HUES48 (cell line): ENCODE measurements around the gene CAMTA2.

Experiments used
- H3K27ac ChIP-seq: one replicate; pipeline ENCODE4 v1.7.0; 2013; ENCODE audit warnings: low read depth, low read length, inconsistent platforms
- H3K27me3 ChIP-seq: 2 replicates; pipeline ENCODE4 v1.6.1; 2013; ENCODE audit warnings: mild to moderate bottlenecking, low read length; ENCODE audit not compliant: control insufficient read depth, insufficient read depth
- H3K36me3 ChIP-seq: 2 replicates; pipeline ENCODE4 v1.6.1; 2013; ENCODE audit warnings: low read length; ENCODE audit not compliant: control insufficient read depth, insufficient read depth
- H3K4me1 ChIP-seq: 2 replicates; pipeline ENCODE4 v1.6.1; 2013; ENCODE audit warnings: mild to moderate bottlenecking, low read length; ENCODE audit not compliant: control insufficient read depth, insufficient read depth
- H3K4me3 ChIP-seq: 2 replicates; pipeline ENCODE4 v1.5.1; 2013; ENCODE audit warnings: mild to moderate bottlenecking, low read depth, low read length
- H3K9ac ChIP-seq: 2 replicates; pipeline ENCODE4 v1.6.1; 2013; ENCODE audit warnings: mild to moderate bottlenecking, low read depth, low read length, moderate library complexity
- H3K9me3 ChIP-seq: 2 replicates; pipeline ENCODE4 v1.6.1; 2013; ENCODE audit warnings: low read length; ENCODE audit not compliant: control insufficient read depth, insufficient read depth

The CAMTA2 gene

GRCh38 chr17:5027299-5027698 is 39.8 kb upstream of the CAMTA2 start:
- no peak overlapping the region for H3K9ac ChIP-seq
- H3K27me3 ChIP-seq, result no peaks in the 10 kb centered on the region
- H3K27ac ChIP-seq, result no peak overlapping the region
- H3K4me1 ChIP-seq, result no peaks in the 10 kb centered on the region
- H3K9me3 ChIP-seq, result no peaks in the 10 kb centered on the region
- no peak overlapping the region for H3K4me3 ChIP-seq
- peaks cover 17% of the 10 kb centered on the region for H3K36me3 ChIP-seq

GRCh38 chr17:5024604-5025003 is 37.1 kb upstream of the CAMTA2 start:
- Histone ChIP-seq H3K4me1 (no peaks in the 10 kb centered on the region), H3K36me3 (peaks cover 43% of the 10 kb centered on the region), H3K4me3 (no peak overlapping the region), H3K27me3 (no peaks in the 10 kb centered on the region), H3K27ac (no peak overlapping the region), H3K9ac (no peak overlapping the region), H3K9me3 (no peaks in the 10 kb centered on the region)

- Histone ChIP-seq H3K9ac (no peak overlapping the region), H3K27ac (no peak overlapping the region), H3K9me3 (no peaks in the 10 kb centered on the region), H3K27me3 (no peaks in the 10 kb centered on the region), H3K4me1 (no peaks in the 10 kb centered on the region), H3K4me3 (no peak overlapping the region), H3K36me3 (peaks cover 52% of the 10 kb centered on the region)
Observed at GRCh38 chr17:5023588-5024147, 36.2 kb upstream of the CAMTA2 start.

GRCh38 chr17:5022171-5022711 is 34.8 kb upstream of the CAMTA2 start:
- Histone ChIP-seq H3K36me3 (peaks cover 63% of the 10 kb centered on the region), H3K9ac (no peak overlapping the region), H3K4me1 (no peaks in the 10 kb centered on the region), H3K4me3 (no peak overlapping the region), H3K27me3 (no peaks in the 10 kb centered on the region), H3K9me3 (no peaks in the 10 kb centered on the region), H3K27ac (no peak overlapping the region)

- Histone ChIP-seq H3K36me3 (peaks cover 72% of the 10 kb centered on the region), H3K9ac (no peak overlapping the region), H3K4me1 (no peaks in the 10 kb centered on the region), H3K27me3 (no peaks in the 10 kb centered on the region), H3K9me3 (no peaks in the 10 kb centered on the region), H3K27ac (no peak overlapping the region), H3K4me3 (no peak overlapping the region)
Observed at GRCh38 chr17:5020502-5021023, 33.1 kb upstream of the CAMTA2 start.

- no peaks in the 10 kb centered on the region for H3K27me3 ChIP-seq
- H3K27ac ChIP-seq, result no peak overlapping the region
- H3K9ac ChIP-seq, result no peak overlapping the region
- no peaks in the 10 kb centered on the region for H3K4me1 ChIP-seq
- peaks cover 79% of the 10 kb centered on the region for H3K36me3 ChIP-seq
- H3K4me3 ChIP-seq, result no peak overlapping the region
- no peaks in the 10 kb centered on the region for H3K9me3 ChIP-seq
Observed at GRCh38 chr17:5019475-5019956, 32.0 kb upstream of the CAMTA2 start.

- no peaks in the 10 kb centered on the region for H3K27me3 ChIP-seq
- H3K9me3 ChIP-seq, result no peaks in the 10 kb centered on the region
- no peaks in the 10 kb centered on the region for H3K4me1 ChIP-seq
- no peak overlapping the region for H3K27ac ChIP-seq
- H3K4me3 ChIP-seq, result no peak overlapping the region
- peaks cover 74% of the 10 kb centered on the region for H3K36me3 ChIP-seq
- H3K9ac ChIP-seq, result no peak overlapping the region
Observed at GRCh38 chr17:5014357-5014756, 26.9 kb upstream of the CAMTA2 start.

- H3K27ac ChIP-seq, result no peak overlapping the region
- H3K4me1 ChIP-seq, result no peaks in the 10 kb centered on the region
- no peak overlapping the region for H3K4me3 ChIP-seq
- peaks cover 79% of the 10 kb centered on the region for H3K36me3 ChIP-seq
- H3K9me3 ChIP-seq, result no peaks in the 10 kb centered on the region
- H3K27me3 ChIP-seq, result no peaks in the 10 kb centered on the region
- no peak overlapping the region for H3K9ac ChIP-seq
Observed at GRCh38 chr17:5011928-5012327, 24.5 kb upstream of the CAMTA2 start.

GRCh38 chr17:5003214-5003867 is 15.9 kb upstream of the CAMTA2 start:
- H3K9me3 ChIP-seq, result no peaks in the 10 kb centered on the region
- peaks cover 78% of the 10 kb centered on the region for H3K36me3 ChIP-seq
- no peak overlapping the region for H3K4me3 ChIP-seq
- H3K9ac ChIP-seq, result no peak overlapping the region
- peaks cover 9% of the 10 kb centered on the region; the same call in 1 of the 2 replicates for H3K4me1 ChIP-seq
- H3K27ac ChIP-seq, result no peak overlapping the region
- no peaks in the 10 kb centered on the region for H3K27me3 ChIP-seq

GRCh38 chr17:5002121-5002788 is 14.8 kb upstream of the CAMTA2 start:
- Histone ChIP-seq H3K4me3 (no peak overlapping the region), H3K9ac (no peak overlapping the region), H3K27ac (no peak overlapping the region), H3K4me1 (peaks cover 9% of the 10 kb centered on the region; the same call in 1 of the 2 replicates), H3K9me3 (no peaks in the 10 kb centered on the region), H3K27me3 (no peaks in the 10 kb centered on the region), H3K36me3 (peaks cover 67% of the 10 kb centered on the region)

GRCh38 chr17:5000237-5000639 is 12.8 kb upstream of the CAMTA2 start:
- Histone ChIP-seq H3K36me3 (peaks cover 51% of the 10 kb centered on the region), H3K4me1 (peaks cover 14% of the 10 kb centered on the region; the same call in 1 of the 2 replicates), H3K27me3 (no peaks in the 10 kb centered on the region), H3K9ac (no peak overlapping the region), H3K4me3 (no peak overlapping the region), H3K27ac (no peak overlapping the region), H3K9me3 (no peaks in the 10 kb centered on the region)
